AG08396 (cell line): Measurements from ENCODE around the gene WAC.
"Not testable (repeated sequence)": the region's sequence is repeated elsewhere in the genome, so short reads cannot be mapped to it uniquely, and the experiment has no call there.

Experiments used
- DNase-seq: peaks from one replicate; pipeline ENCODE4 v3.0.0; 2012; ENCODE audit warnings: low spot score, mixed read lengths

Gene WAC

DNA sequence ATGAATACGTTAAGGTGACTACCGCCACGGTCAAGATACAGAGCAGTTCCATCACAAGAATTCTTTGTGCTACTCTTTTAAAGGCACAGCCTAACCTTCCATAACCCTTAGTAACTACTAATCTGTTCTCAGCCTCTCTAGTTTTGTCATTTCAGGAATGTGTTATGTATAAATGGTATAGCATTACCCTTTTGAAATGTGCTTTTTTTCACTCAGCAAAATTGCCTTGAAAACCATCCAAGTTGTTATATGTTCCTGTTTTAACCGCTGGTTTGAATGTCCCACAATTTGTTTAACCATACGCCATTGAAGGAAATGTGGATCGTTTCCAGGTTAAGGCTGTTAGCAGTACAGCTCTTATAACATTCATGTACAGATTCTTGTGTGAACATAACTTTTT is 32.0 kb downstream of the WAC start:
- DNase-seq = no peak

DNA sequence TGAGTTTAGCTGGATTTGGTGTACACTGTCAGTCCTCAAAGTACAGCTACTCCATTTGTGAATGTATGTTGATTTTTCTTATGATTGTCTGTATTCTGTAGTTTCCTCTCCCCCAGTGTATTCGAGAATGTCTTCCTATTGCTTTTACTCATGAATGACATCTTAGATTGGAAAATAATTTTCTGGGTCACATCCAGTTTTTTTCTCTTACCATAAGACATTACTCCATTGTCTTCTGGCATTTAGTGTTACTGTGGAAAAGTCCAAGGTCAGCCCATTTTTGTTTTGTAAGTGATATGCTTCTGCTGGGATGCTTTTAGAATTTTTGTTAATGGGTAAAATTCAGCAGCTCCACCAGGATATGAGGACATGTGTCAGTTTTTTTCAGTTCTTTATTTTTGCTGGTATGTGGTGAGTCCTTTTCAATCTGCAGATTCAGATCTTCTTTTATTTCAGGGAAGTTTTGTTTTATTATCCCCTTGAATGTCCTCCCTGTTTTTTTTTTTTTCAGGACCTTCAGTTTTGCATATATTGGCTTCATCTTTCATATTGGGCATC is 33.6 kb downstream of the WAC start:
- no peak for DNase-seq

DNA sequence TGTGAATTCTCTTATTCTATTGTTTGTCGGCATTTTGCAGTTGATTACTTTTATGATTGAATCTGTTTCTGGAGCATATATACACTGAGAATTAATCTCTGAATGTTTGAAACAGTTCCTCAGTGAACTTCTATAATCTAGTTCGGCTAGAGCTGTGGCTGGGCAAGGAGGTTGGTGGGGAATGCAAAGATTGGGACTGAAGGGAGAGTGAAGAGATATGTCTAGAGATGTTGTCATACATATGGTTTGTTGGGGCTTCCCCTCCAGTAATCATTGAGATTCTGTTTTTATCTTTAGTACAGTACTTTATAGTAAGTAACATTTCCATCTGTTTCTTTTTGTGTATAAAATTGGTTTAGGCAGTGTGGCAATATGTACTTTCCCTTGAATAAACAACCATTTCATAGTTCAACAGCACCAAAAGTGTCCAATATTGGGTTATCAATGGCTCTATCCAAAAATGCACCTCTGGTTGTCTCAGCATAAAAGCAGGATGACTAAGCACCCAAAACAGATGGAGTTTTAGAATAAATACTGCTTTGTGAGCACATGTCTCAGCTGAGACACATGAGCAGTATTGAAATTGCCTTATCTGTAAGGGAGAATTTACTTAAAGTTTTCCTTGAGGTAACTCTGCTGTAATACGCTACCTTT is 36.7 kb downstream of the WAC start:
- peak; percentile 14 for DNase-seq

DNA sequence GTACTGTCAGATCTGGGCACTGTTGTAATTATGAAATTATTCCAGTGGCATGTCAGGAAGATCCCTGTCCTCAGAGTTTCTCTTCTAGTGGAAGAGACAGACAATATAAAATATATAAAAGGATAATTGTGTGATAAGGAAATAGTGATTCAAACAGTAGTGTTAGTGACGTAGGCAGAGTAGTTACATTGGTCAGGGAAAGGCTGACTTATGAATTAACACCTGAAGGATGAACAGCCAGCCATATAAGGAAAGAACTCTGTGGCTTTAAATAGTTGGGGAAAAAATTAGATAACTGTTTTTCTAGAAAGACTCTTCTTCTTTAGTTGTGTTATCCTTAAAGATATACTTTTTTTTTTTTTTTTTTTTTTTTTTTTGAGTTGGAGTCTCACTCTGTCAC is 37.7 kb downstream of the WAC start:
- no peak for DNase-seq

DNA sequence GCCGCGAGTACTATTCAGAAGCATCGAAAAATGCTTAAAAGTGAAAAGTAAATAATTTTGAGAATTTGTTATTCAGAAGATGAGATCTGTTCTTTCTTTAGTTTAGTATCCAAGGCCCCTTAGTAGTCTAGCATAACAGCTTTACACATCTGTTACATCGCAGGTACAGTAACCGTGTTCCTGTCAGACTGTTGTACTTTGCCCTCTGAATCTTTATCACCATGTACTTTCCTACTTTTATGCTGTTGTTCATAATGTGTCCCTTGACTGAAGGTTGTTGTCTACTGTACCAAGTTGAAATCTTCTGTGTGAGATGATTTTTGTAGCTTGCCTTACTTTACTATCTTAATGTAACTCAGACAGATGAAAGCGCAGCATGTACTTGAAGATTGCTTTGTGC is 38.3 kb downstream of the WAC start:
- no peak for DNase-seq

DNA sequence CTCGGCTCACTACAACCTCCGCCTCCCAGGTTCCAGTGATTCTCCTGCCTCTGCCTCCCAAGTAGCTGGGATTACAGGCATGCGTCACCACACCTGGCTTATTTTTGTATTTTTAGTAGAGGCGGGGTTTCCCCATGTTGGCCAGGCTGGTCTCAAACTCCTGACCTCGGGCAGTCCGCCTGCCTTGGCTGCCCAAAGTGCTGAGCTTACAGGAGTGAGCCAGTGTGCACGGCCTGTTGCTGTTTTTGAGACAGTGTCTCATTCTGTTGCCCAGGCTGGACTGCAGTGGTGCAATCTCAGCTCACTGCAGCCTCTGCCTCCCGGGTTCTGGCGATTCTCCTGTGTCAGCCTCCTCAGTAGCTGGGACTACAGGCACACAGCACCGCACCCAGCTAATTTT is 41.3 kb downstream of the WAC start:
- DNase-seq = not testable (repeated sequence)

DNA sequence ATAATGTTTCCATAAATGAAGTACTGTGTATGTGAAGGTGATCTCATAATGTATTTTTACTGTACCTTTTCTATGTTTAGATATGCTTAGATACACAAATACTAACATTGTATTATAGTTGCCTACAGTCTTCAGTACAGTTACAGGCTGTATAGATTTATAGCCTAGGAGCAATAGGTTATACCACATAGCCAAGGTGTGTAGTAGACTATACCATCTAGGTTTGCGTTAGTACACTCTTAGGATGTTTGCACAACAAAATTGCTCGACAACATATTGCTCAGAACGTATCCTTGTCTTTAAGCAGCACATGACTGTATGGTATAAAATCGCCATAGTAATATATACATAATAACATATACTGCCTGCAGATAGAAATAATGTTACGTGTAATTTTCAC is 42.9 kb downstream of the WAC start:
- DNase-seq = no peak

DNA sequence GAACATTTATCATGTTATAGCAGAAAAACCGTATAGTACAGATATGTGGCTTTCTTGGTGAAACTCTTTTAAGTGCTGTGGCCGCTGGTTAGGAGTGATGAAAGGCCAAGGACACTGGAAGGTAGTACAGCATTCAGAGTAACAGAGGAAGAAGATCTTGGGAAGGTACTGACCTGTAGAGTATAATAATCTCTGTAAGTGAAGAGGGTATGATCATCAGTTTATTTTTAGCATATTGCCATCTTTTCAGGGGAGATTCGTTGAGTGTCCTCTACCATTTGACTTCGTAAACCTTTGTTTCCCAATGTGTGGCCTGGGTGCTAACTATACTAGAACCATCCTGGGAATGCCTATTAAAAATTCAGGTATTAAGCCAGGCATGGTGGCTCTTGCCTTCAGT is 44.6 kb downstream of the WAC start:
- no peak for DNase-seq

DNA sequence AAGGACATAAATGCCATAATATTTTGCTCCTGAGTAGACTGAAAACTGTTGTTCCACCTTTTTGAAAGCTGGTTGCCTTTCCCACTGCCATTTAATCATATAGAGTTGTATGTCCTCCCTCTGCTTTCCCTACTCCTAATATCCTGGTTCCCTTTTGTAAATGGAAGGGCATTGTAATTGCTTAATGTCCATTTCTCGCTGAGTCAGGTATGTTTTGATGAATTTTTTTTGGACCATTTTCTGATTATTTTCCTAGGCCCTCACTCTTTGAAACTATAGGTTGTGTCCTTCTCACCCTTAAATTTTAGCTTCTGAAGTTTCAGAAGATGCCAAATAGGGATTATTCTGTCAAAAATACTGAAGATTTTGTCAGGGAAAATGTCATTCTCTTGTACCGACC is 45.5 kb downstream of the WAC start:
- DNase-seq = no peak

DNA sequence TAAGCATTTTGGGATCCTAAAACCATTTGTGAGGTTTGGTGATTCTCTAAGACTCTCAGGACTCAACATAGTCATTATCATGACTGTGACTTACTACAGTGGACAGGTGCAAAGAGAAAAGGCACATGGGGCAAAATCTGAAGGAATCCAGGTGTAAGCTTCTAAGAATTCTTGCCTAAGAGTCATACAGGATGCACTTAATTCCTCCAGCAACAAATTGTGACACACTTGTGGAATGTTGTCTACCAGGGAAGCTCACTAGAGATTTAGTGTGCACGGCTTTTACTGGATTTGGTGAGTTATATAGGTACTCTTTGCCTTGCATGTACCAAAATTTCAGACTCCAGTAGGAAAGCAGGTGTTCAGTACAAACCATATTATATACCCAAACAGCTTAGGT is 47.9 kb downstream of the WAC start:
- no peak for DNase-seq

DNA sequence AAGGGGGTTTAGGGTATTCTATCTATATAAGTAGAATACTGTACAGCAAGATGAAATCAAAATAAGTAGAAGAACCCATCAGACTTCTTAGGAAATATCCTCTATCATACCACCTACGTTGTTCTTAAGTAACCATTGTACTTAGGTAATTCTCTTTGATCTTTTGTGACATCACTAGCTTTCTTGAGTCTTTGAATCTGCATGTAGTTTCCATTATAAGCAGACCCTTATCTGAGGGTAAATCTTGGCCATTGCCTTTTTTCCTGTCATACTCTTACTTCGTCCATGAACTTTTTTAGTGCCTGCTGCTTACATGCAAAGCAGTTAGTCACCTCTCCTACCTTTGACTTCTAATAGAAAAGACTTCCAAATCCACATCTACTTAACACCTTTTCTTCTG is 49.0 kb downstream of the WAC start:
- no peak for DNase-seq

DNA sequence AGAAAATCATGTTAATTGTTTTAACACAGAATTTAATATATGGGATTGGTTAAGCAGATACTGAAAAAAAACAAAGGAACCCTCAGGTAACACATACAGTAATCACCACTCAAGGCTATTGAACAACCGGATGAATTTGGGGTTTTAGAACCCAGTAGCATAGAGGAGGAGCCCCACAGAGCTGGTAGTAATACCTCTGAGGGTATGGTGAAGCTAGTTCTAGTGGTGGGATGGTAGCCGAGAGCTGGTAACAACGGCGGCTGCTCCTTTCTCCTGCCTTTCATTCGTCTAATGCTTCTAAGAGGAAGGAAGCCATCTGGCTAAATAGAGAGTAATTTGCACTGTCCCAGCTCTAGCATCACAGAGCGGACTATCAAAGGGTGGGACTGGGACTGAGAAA is 52.2 kb downstream of the WAC start:
- no peak for DNase-seq

DNA sequence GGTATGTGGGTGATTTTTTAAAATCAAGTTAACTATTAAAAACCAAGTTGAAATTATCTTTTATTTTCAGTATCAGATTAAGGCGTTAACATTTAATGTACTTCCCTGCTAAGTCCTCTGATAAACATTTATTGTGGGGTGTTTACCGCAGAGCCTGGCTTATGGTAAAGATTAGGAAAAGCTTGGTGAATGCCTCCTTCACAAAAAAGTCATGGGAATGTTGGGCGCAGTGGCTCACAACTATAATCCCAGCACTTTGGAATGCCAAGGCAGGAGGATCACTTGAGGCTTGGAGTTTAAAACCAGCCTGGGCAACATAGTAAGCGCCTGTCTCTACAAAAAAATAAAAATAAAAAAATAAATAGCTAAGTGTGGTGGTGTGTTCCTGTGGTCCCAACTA is 53.3 kb downstream of the WAC start:
- no peak for DNase-seq

DNA sequence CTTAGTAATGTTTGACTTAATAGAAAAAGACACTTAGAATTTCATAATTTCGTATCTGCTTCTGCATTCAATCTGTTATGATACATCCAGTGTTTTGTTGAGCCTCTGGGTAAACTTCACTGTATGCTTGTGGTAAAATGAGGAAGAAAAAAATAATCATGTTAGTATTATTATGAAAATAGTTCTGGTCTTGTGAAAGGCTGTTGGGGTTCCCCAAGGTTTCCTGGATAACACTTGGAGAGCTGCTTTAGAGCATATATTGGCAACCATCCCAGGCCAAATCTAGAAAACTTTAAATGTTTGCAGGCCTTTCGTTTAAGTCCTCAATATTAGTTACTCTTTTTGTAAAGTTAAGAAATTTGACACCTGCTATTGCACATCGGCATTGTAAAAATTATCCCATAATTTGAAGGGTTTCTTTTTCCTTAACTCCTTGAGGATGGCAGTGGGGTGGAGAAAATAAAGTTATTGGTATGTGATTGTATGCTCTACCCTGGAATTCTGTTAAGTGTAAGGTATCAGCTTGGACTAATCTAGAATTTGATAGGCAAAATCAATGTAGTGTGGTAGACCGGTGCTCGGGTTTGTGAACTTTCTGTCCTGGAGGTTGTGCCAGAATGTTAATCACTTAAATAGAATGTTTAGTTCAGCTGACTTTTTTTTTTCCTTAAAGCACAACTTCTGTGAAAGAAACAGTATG is 54.5 kb downstream of the WAC start:
- peak; percentile 16 for DNase-seq

DNA sequence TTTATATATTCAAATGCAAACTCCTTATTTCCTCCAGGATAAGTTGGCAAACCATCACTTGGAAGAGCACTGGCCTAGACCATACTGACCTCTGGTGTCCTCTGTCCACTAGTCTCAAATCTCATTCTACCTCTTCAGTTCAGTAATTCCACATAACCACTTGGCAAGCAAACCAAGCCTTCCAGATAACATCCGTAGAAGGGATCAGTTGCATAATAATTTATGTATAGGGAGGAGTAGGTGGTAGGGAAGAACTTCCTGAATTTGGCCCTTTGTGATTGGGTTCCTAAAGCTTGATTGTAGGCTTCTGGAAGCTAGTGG is 55.0 kb downstream of the WAC start:
- DNase-seq = peak; percentile 18

DNA sequence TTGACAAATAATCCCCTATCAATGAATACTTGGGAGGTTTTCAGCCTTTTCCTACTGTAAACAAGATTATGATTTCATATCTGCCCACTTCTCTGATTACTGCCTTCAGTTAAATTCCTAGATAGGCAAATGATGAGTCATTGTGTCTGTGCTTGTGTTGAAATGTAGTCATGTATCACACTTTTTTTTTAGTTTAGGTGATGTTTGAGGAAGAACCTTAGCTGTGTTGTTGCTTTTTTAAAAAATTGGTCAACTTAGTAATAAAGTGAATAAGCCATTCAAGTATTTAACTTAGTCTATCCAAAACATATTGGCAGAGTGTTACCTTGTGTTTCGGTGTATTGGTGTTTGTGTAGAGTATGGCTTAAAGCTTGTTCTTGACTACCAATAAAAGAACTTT is 60.0 kb downstream of the WAC start:
- peak; percentile 36 for DNase-seq

DNA sequence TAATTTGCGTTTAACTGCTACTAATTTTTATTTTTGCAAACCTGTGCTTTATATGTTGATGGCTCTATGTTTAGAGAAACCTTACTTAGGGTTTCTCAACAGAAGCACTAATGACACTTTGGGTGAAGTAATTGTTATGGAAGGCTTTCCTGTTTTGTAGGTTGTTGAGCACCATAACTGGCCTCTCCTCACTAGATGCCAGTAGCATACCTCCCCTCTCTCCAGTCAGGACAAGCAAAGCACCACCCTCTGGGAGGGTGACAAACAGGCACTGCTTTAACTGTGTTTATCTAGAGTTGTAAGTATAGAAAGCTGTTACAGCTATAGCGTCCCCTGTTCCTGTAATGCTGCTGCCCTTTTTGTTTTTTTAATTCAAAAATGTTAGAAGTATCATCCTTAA is 60.9 kb downstream of the WAC start:
- no peak for DNase-seq

DNA sequence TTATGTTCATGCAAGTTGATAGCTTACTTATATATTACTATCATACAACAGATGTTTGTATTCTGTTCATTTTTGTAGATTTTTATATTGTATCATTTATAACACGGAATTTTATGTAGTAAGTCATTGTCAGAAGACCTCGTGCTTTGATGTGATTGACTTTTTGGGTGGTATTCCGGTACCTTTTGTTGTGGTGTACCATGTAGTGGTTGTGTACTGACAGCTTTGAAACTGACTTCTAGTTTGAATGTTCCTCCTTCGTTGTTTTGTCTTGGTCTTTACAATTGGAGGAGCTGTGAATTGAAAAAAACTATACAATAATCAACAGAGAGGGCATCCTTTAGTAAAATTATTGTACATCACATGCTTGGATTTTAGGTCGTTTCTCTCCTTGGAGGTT is 61.5 kb downstream of the WAC start:
- DNase-seq = no peak

DNA sequence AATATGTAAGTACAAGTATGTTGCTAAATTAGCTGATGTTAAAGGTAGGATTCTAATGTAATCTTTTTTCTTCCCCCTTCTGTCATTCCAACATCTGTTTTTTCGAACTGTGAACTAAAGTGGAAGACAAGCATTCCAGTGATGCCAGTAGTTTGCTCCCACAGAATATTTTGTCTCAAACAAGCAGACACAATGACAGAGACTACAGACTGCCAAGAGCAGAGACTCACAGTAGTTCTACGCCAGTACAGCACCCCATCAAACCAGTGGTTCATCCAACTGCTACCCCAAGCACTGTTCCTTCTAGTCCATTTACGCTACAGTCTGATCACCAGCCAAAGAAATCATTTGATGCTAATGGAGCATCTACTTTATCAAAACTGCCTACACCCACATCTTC is 62.7 kb downstream of the WAC start:
- DNase-seq = peak; percentile 15

DNA sequence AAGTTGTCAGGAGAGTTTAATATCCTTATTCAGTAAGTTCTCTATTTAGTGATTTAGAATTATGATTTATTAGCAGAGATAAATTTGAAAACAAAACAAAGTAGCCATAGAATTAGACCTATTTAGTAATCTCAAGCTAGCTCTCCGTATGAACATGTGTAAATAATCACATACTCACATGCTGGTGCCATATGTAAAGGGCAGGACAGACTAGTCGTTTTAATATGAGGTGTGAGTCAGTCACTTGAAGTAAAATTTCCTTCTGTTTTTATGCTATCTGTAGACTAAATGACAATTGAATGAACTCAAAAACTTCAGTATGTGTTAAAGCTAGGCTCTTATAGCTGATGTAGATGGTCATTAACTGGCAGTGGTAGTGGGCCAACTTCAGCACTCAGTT is 67.1 kb downstream of the WAC start:
- no peak for DNase-seq

DNA sequence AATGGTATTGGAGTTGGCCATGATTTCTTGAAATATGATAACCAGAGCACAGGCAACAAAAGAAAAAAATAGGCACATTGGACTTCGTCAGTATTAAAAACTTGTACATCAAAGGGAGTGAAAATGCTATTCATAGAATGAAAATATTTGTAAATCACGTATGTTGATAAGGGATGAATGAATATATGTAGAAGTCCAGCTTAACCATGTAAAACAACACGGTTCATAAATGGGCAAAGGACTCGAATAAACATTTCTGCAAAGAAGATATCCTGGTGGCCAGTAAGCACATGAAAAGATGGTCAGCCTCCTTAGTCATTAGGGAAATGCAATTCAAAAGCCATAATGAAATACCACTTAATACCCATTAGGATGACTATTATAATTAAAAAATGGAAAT is 68.1 kb downstream of the WAC start:
- no peak for DNase-seq

DNA sequence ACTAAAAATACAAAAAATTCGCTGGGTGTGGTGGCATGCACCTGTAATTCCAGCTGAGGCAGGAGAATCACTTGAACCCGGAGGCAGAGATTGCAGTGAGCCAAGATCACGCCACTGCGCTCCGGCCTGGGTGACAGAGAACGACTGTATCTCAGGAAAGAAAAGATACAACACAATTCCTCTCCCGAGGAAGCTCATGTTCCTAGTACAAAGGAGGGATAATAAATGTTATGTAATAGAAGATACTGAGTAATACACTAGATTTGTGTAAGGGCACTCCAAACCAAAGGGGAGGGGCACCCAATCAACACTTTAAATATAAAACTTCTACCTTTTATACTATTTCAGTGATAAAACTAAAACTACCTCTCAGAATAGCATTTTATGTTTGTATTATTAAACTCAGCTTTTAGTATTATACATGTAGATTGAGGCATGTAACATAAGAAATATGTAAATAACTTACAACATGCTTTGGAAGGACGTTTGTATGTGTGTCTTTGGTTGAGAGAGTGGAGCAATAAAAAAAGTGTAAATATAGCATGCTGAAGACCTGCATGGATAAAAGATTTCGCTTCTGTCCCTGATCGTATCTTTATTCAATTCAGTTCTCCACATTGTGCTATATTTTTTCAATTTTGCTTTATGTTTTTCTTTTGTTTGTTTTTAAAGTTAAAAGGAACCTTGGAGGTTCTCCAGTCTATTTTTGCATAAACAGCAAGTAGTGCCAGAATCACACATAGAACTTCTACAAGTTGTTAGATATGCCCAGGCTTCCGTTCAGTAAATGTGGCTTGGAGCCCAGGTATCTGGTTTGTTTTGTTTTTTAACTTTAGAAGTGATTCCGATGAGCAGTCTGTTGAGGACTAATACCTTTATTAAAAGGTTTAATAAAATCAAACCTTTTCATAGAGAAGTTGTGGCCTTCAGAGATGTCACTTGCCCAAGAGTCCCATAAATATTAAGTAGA is 71.9 kb downstream of the WAC start:
- DNase-seq = no peak

DNA sequence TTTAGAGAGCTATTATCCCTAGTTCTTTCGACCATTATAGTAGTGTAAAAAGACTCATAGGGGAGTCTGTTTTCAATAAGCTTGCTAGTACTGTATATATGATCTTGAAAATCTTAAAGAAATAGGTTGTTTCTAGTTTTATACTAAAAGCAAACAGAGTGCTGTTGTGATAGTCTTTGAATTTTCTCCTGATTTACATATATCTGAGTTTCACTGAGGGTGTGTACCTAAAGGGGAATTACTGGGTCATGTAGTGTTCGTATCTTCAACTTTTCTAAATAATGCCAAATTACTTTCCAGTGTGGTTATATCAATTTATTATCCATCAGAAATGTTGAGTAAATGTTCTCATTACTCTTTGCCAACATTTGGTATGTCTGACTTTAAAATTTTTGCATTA is 73.7 kb downstream of the WAC start:
- DNase-seq = no peak
